ENCODE measurements around the gene INPP5A.

DNA sequence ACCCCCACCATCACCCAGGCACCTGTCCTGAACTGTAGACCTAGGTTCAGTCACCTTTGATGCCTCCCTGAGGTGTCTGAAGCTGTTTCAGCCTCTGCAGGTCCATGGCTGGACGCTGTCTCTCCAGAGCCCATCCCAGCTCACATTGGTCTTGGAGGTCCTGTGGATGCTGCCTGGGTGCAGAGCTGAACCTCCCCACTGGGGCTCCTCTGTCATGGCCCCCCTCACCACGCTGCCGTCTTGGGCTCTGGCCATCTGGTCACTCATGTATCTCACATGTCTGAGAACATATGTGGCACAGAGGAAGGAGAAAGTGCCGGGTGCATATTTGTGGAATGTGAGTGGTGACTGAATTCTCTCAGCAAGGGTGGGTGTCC is 139.5 kb downstream of the INPP5A start:
- TF ChIP-seq, protein P1, sequence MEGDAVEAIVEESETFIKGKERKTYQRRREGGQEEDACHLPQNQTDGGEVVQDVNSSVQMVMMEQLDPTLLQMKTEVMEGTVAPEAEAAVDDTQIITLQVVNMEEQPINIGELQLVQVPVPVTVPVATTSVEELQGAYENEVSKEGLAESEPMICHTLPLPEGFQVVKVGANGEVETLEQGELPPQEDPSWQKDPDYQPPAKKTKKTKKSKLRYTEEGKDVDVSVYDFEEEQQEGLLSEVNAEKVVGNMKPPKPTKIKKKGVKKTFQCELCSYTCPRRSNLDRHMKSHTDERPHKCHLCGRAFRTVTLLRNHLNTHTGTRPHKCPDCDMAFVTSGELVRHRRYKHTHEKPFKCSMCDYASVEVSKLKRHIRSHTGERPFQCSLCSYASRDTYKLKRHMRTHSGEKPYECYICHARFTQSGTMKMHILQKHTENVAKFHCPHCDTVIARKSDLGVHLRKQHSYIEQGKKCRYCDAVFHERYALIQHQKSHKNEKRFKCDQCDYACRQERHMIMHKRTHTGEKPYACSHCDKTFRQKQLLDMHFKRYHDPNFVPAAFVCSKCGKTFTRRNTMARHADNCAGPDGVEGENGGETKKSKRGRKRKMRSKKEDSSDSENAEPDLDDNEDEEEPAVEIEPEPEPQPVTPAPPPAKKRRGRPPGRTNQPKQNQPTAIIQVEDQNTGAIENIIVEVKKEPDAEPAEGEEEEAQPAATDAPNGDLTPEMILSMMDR (IDR thresholded peaks at IDR 0.05; ENCODE audit: poor library complexity): no peak
- TF ChIP-seq EZH2phosphoT487 (IDR thresholded peaks at IDR 0.05; ENCODE audit: low read depth, severe bottlenecking, unreplicated experiment) (no peak), EZH2 (IDR thresholded peaks at IDR 0.05; ENCODE audit: borderline replicate concordance) (no peak)
